H1 (cell line): ENCODE results near the gene AMN1. TPM values are rescaled to one million over a fixed set of nuclear protein-coding genes. Genes with fewer than 3 reads are reported as not detected.
"Not testable (repeated sequence)": the region's sequence is repeated elsewhere in the genome, so short reads cannot be mapped to it uniquely, and the experiment has no call there.

Experiments
- CTCF ChIA-PET: fragments of 300-600 bp; sonication (Branson Sonifier 250); formaldehyde crosslinking; loops from one replicate; lab custom pipeline; 2021; ENCODE audit not compliant: partially characterized antibody; lab: Charles Lee
- POLR2A ChIA-PET: fragments of 300-600 bp; sonication (Branson Sonifier 250); formaldehyde crosslinking; loops from one replicate; lab custom pipeline; 2021; ENCODE audit warnings: inconsistent platforms; ENCODE audit not compliant: partially characterized antibody; lab: Charles Lee
- DNase-seq, 2 experiments: peaks; one replicate each; pipeline versions ENCODE4 v3.0.0 to v3.0.0-alpha.2; 2010 to 2022; ENCODE audit warnings: low spot score in 2 of 2, low read depth in 1 of 2, mixed read lengths in 1 of 2
- FAIRE-seq: peaks from 2 replicates; lab custom pipeline; 2011; peaks lifted over from hg19 to GRCh38; lab: Jason Lieb, UNC
- H2AFZ ChIP-seq: 2 replicates; pipeline ENCODE4 v1.8.1; 2012; ENCODE audit warnings: low read length, inconsistent platforms
- H2AK5ac ChIP-seq: 2 replicates; pipeline ENCODE4 v1.6.1; 2013; ENCODE audit warnings: low read depth, low read length
- H2BK120ac ChIP-seq: replicated peaks from 2 replicates; pipeline ENCODE3; 2013; ENCODE audit warnings: low read depth, low read length, inconsistent platforms
- H2BK12ac ChIP-seq: 2 replicates; pipeline ENCODE4 v1.6.1; 2013; ENCODE audit warnings: low read depth, low read length
- H2BK15ac ChIP-seq: 2 replicates; pipeline ENCODE4 v1.6.1; 2013; ENCODE audit warnings: low read length
- H2BK20ac ChIP-seq: 2 replicates; pipeline ENCODE4 v1.6.1; 2013; ENCODE audit warnings: low read length
- H2BK5ac ChIP-seq: 2 replicates; pipeline ENCODE4 v1.6.1; 2013; ENCODE audit warnings: low read depth, low read length
- H3K14ac ChIP-seq: 2 replicates; pipeline ENCODE4 v1.6.1; 2013; ENCODE audit warnings: inconsistent platforms; ENCODE audit not compliant: insufficient read length
- H3K18ac ChIP-seq: 2 replicates; pipeline ENCODE4 v1.6.1; 2013; ENCODE audit warnings: low read length; ENCODE audit errors: extremely low read depth
- H3K23ac ChIP-seq: 2 replicates; pipeline ENCODE4 v1.6.1; 2013; ENCODE audit warnings: inconsistent platforms; ENCODE audit not compliant: insufficient read length
- H3K23me2 ChIP-seq: 2 replicates; pipeline ENCODE4 v1.6.1; 2013; ENCODE audit warnings: low read depth, low read length
- H3K27ac ChIP-seq: 2 replicates; pipeline ENCODE4 v1.6.1; 2011; ENCODE audit warnings: low read depth, low read length, inconsistent platforms
- H3K27me3 ChIP-seq, 4 experiments: replicated peaks in 1 of 4; 1 replicate in 1 of 4; 2 replicates in 3 of 4; pipeline versions ENCODE4 v1.6.1 to v1.8.1; 2011 to 2013; ENCODE audit warnings: low read length in 3 of 4, mild to moderate bottlenecking in 3 of 4, inconsistent platforms in 2 of 4, mixed read lengths in 2 of 4, moderate library complexity in 1 of 4; ENCODE audit not compliant: control insufficient read depth in 3 of 4, insufficient read depth in 3 of 4; ENCODE audit errors: extremely low read depth in 1 of 4
- H3K36me3 ChIP-seq, 4 experiments: 2 replicates each; pipeline versions ENCODE4 v1.6.1 to v1.8.1; 2011 to 2013; ENCODE audit warnings: mild to moderate bottlenecking in 4 of 4, low read length in 3 of 4, moderate library complexity in 2 of 4, control low read depth in 1 of 4, inconsistent platforms in 1 of 4; ENCODE audit not compliant: insufficient read depth in 4 of 4, control insufficient read depth in 2 of 4
- H3K4ac ChIP-seq: replicated peaks from 2 replicates; pipeline ENCODE3; 2013; ENCODE audit warnings: low read length, low read depth, mixed read lengths, inconsistent platforms; ENCODE audit not compliant: insufficient read length
- H3K4me1 ChIP-seq, 4 experiments: replicated peaks in 1 of 4; 1 replicate in 1 of 4; 2 replicates in 3 of 4; pipeline versions ENCODE4 v1.6.1 to v1.8.1; 2011 to 2013; ENCODE audit warnings: low read length in 3 of 4, inconsistent platforms in 2 of 4, mixed read lengths in 1 of 4; ENCODE audit not compliant: insufficient read depth in 4 of 4, control insufficient read depth in 3 of 4
- H3K4me2 ChIP-seq, 2 experiments: 2 replicates each; pipeline versions ENCODE4 v1.6.1 to v1.8.1; 2011 to 2013; ENCODE audit warnings: low read depth in 2 of 2, low read length in 2 of 2, control low read depth in 1 of 2, inconsistent platforms in 1 of 2, mild to moderate bottlenecking in 1 of 2; ENCODE audit not compliant: insufficient read depth in 1 of 2
- H3K4me3 ChIP-seq, 4 experiments: fragments of 200-600, 300-600 bp in 1 of 4; sonication (generic), shearing (Covaris generic), sonication (Bioruptor Twin) in 1 of 4; 2 replicates each; pipeline versions ENCODE4 v1.5.1 to v1.8.1; 2011 to 2016; ENCODE audit warnings: low read length in 4 of 4, low read depth in 3 of 4, control low read depth in 2 of 4, inconsistent platforms in 2 of 4, mild to moderate bottlenecking in 2 of 4, mixed read lengths in 1 of 4, moderate library complexity in 1 of 4; ENCODE audit not compliant: insufficient read depth in 2 of 4; ENCODE audit errors: extremely low read depth in 1 of 4
- H3K56ac ChIP-seq: replicated peaks from 2 replicates; pipeline ENCODE3; 2013; ENCODE audit warnings: low read depth, mild to moderate bottlenecking, mixed read lengths, low read length, inconsistent platforms; ENCODE audit not compliant: insufficient read length
- H3K79me1 ChIP-seq: 2 replicates; pipeline ENCODE4 v1.6.1; 2013; ENCODE audit warnings: low read depth, low read length, control low read depth
- H3K79me2 ChIP-seq, 2 experiments: 2 replicates each; pipeline versions ENCODE4 v1.6.1 to v1.8.1; 2012 to 2013; ENCODE audit warnings: low read length in 2 of 2, mild to moderate bottlenecking in 2 of 2, inconsistent platforms in 1 of 2; ENCODE audit not compliant: insufficient read depth in 2 of 2, control insufficient read depth in 1 of 2
- H3K9ac ChIP-seq, 4 experiments: replicated peaks in 1 of 4; 1 replicate in 1 of 4; 2 replicates in 3 of 4; pipeline versions ENCODE4 v1.6.1 to v1.8.1; 2011 to 2013; ENCODE audit warnings: low read depth in 3 of 4, low read length in 3 of 4, control low read depth in 2 of 4, mild to moderate bottlenecking in 2 of 4, moderate library complexity in 2 of 4, inconsistent platforms in 1 of 4; ENCODE audit errors: extremely low read depth in 1 of 4
- H3K9me3 ChIP-seq, 2 experiments: 2 replicates each; pipeline versions ENCODE4 v1.6.1 to v1.8.1; 2012 to 2013; ENCODE audit warnings: mild to moderate bottlenecking in 2 of 2, moderate library complexity in 2 of 2, control low read depth in 1 of 2, inconsistent platforms in 1 of 2, low read depth in 1 of 2, low read length in 1 of 2, mixed read lengths in 1 of 2; ENCODE audit not compliant: insufficient read depth in 2 of 2
- H4K20me1 ChIP-seq, 2 experiments: replicated peaks in 1 of 2; 2 replicates each; pipeline versions ENCODE3 to v1.8.1; 2011 to 2013; ENCODE audit warnings: inconsistent platforms in 2 of 2, low read length in 2 of 2, mild to moderate bottlenecking in 1 of 2; ENCODE audit not compliant: insufficient read depth in 2 of 2, control insufficient read depth in 1 of 2
- H4K5ac ChIP-seq: 2 replicates; pipeline ENCODE4 v1.6.1; 2013; ENCODE audit warnings: low read length, low read depth, mixed read lengths, inconsistent platforms; ENCODE audit not compliant: insufficient read length
- H4K8ac ChIP-seq: 2 replicates; pipeline ENCODE4 v1.8.0; 2013; ENCODE audit warnings: mild to moderate bottlenecking, moderate library complexity, low read length, inconsistent platforms; ENCODE audit not compliant: insufficient read depth; ENCODE audit errors: extremely low read depth
- H4K91ac ChIP-seq: replicated peaks from 2 replicates; pipeline ENCODE3; 2013; ENCODE audit warnings: low read length, mixed read lengths, inconsistent platforms; ENCODE audit not compliant: insufficient read length
- WGBS, 2 experiments: shearing (Covaris generic) in 1 of 2; methylation state at CpG; one replicate each; pipeline versions ENCODE4 v1.1.6 to v1.1.7; 2013 to 2015; ENCODE audit warnings: low lambda C conversion rate in 2 of 2, mixed read lengths in 2 of 2, inconsistent platforms in 1 of 2, low coverage in 1 of 2, missing lambda C conversion rate in 1 of 2; ENCODE audit not compliant: insufficient replicate concordance in 2 of 2, insufficient coverage in 1 of 2, insufficient read length in 1 of 2; ENCODE audit errors: extremely low coverage in 1 of 2, missing lambda C conversion rate in 1 of 2; 5-methylcytosine and 5-hydroxymethylcytosine counted together
- polyA plus RNA-seq, 7 experiments: library from polyadenylated mRNA; depleted of rRNA in 3 of 7; stranded (reverse) in 5 of 7; unstranded in 2 of 7; fragments of >200 nt in 5 of 7; fragments of 200-250 nt in 2 of 7; gene quantifications; 1 replicate in 5 of 7; 2 replicates in 1 of 7; 4 replicates in 1 of 7; pipeline versions ENCODE4 v1.2.1 to v1.2.3, GENCODE V29; 2011 to 2013; ENCODE audit warnings: missing spikeins in 2 of 7, mixed read lengths in 2 of 7
- total RNA-seq: library from RNA; stranded (reverse); fragmentation: NEBNext Ultra II Directional; extraction: Animal tissue kit (Norgen Biotek cat#: 25700); gene quantifications from 2 replicates; pipeline ENCODE4 v1.2.1, GENCODE V29; 2021

AMN1 gene
- total and polyA plus RNA-seq, 2 of the 8 experiments (the other 6 are each of a cell fraction or from before 2014, with no cell fraction given), result 7.5 to 13.8 TPM

DNA sequence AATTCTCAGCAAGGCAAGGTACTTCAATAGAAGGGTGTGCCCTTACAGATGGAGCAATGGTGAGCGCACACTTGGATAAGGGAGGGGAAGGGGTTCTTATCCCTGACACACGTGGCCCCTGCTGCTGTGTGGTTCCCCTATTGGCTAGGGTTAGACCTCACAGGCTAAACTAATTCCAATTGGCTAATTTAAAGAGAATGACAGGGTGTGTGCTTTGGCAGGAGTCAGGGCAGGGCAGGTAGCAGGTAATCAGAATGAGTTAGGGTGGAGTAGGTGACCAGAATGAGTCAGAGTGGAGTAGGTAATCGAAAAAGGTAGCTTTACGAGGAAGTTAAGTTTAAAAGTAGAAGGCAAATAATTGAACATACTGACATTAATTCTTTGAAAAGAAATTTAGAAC is 15.5 kb upstream of the AMN1 start:
- H2AFZ ChIP-seq, H3K27me3 ChIP-seq, H3K27ac ChIP-seq, H2BK12ac ChIP-seq, FAIRE-seq, H3K4me1 ChIP-seq, H2BK5ac ChIP-seq, H3K56ac ChIP-seq, H4K5ac ChIP-seq, POLR2A ChIA-PET, H2BK120ac ChIP-seq, H2AK5ac ChIP-seq, H4K91ac ChIP-seq, H3K79me2 ChIP-seq, H3K23me2 ChIP-seq, H3K14ac ChIP-seq, H2BK15ac ChIP-seq, H4K20me1 ChIP-seq, H3K18ac ChIP-seq, H3K9me3 ChIP-seq, H3K4me2 ChIP-seq, H4K8ac ChIP-seq, H3K4me3 ChIP-seq, H2BK20ac ChIP-seq, H3K23ac ChIP-seq, H3K79me1 ChIP-seq, DNase-seq, H3K9ac ChIP-seq, H3K4ac ChIP-seq, H3K36me3 ChIP-seq: not testable (repeated sequence)
- 82% methylated on average over 4 of the region's 4 CpGs; no CpG with 5 or more reads in 1 of the 2 experiments for WGBS, 2 experiments
- CTCF ChIA-PET, result interaction anchor here (0.8 kb wide), 1 partner anchor 190 kb away, joined by 3 read pairs; no protein-coding TSS in a partner anchor
